G401 (cell line): ENCODE data around the gene GDPD4. TPM values are rescaled to one million over a fixed set of nuclear protein-coding genes. Genes with fewer than 3 reads are reported as not detected.
"Not testable (repeated sequence)": the region's sequence is repeated elsewhere in the genome, so short reads cannot be mapped to it uniquely, and the experiment has no call there.

Experiments used
- DNase-seq: peaks from one replicate; pipeline ENCODE4 v3.0.0-alpha.2; 2015; ENCODE audit warnings: low spot score
- in situ Hi-C: cut with HindIII; loops from 2 replicates; pipeline ENCODE4 v1.10.0; 2016; ENCODE audit warnings: low sequenced_read_pairs, mixed read lengths
- total RNA-seq: library from RNA; depleted of rRNA; stranded (reverse); fragments of >200 nt; shearing (Covaris generic); gene quantifications from 2 replicates; pipeline ENCODE4 v1.2.3, GENCODE V29; 2014

GDPD4 gene
- total RNA-seq, 1 experiment from 2014 or later = not detected

- DNase-seq = no peak
- in situ Hi-C loops = no loop called here
These were observed 791 bp downstream of the GDPD4 start for GRCh38 chr11:77300695-77301094.

DNA sequence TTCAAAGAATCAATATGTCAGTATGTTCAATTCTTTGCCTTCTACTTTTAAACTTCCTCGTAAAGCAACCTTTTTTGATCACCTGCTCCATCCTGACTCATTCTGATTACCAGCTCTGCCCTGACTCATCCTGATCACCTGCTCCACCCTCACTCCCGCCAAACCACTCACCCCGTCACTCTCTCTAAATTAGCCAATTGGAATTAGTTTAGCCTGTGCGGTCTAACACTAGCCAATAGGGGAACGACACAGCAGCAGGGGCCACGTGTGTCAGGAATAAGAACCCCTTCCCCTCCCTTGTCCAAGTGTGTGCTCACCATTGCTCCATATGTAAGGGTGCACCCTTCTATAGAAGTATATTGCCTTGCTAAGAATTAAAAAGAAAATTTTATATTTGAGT is 1.5 kb downstream of the GDPD4 start:
- DNase-seq, in situ Hi-C loops: not testable (repeated sequence)

GRCh38 chr11:77299528-77299993 is 1.9 kb downstream of the GDPD4 start:
- DNase-seq = no peak
- in situ Hi-C loops = no loop called here

GRCh38 chr11:77294040-77294439 is 7.4 kb downstream of the GDPD4 start:
- DNase-seq = no peak
- in situ Hi-C loops = no loop called here

DNA sequence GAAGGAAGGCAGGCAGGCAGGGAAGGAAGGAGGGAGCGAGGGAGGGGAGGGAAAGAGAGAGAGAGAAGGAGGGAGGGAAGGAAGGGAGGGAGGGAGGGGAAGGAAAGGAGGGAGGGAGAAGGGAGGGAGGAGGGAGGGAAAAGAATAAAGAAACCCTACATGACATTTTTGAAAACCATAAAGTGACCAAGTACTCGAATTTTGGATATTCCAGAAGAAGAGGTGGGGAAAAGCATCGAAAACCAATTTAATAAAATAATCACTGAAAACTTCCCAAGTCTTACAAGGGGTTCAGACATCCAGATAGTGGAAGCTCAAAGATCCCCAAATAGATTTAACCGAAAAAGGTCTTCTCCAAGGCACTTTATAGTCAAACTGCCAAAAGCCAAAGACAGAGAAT is 11.7 kb downstream of the GDPD4 start:
- DNase-seq = no peak
- in situ Hi-C loops = no loop called here

- DNase-seq = no peak
- in situ Hi-C loops = no loop called here
These were observed 13.7 kb downstream of the GDPD4 start for GRCh38 chr11:77287615-77288273.

DNA sequence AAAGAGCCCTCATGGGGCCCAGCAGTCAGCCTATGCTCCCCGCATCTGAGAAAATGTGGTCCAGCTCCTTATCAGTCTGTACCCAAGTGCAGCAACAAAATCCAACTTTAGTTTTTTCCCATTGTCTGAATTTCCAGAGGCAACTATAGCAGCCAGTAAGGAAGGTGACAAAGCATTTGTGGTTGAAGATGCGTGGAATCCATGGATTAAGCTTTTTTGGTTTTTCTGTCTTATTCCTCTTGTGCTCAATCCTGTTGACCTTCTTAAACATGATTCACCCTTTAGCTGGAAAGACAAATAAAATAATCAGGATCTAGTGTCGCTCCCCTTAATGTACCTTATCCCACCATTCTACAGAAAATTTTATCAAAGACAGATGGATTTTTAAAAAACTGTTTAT is 14.3 kb downstream of the GDPD4 start:
- in situ Hi-C loops = no loop called here
- DNase-seq = no peak

GRCh38 chr11:77284476-77285468 is 16.7 kb downstream of the GDPD4 start:
- no peak for DNase-seq
- in situ Hi-C loops = no loop called here

DNA sequence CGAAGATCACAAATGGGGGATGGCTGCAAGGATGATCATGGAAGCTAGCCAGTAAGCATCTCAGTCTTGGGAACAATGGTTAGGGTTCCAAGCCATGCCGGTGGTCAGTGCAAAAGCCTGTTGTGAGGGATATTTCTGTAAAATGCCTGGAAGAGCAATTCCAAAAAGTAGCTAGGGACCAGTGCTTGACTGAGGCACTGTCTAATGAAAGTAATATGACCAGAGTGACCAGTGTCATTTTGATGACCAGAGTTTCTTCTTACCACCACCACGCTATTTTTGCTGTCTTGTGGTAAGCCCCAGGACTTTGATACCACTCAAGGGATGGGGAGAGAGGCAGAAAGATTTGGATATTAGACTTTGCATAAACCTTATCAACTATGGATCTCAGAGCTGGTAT is 18.4 kb downstream of the GDPD4 start:
- in situ Hi-C loops = no loop called here
- no peak for DNase-seq

DNA sequence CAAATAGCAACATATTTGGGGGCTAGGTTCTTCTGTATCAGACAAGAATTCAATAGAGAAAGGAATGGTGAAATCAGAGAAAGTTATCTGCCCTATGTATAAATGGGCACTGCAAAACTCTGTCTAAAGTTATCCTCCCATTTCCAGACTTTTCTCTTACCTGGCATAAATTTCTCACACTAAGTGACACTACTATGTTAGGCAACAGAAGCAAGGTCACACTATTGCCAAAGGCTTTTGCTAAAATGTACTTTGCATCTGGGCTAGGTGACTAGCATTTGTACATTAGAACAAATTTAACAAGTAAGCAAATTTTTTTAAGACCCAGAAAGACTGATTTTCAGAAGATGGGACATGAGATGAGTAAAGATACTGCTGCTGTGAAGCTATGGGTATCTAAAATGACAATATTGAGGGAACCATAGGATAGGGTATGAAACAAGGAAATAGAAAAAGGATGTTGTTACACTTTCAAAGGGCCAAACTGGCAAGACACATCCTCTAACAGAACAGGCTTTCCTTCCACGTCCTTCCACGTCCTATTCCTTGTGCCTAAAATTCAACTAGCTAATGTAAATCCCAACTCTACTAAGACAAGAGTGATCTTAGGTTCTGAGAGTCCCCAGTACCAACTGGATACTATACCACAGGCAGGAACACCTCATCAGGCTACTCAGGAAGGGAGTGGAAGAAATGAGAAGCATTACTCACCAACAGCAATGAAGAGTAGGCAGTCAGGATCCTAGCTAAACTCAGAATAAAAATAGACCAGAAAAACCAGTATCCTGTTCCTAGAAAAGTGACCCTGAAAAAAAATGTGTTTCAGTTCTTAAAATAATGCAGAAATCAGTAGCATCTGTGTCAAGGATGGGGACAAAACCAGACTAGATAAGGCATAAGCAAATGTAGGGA is 22.6 kb downstream of the GDPD4 start:
- no peak for DNase-seq
- in situ Hi-C loops = no loop called here

DNA sequence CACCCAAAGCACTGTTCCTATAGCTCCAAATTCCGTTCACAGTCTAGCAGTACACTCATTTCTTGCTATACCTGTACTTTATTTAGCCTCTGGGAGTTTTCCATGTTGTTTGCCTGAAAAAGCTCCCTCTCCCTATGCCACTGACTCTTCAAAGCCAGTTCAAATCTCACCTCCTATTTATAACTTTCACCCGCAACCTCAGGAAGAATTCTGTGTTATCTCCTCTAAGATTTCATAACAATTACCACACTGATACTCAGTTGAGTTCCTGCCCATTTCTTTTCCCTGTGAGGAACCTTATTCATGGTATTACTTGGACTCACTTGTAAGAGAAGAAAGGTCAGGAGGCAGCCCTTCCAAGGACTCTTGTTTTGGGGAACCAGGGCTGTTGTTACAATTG is 25.2 kb downstream of the GDPD4 start:
- no peak for DNase-seq
- in situ Hi-C loops = no loop called here

DNA sequence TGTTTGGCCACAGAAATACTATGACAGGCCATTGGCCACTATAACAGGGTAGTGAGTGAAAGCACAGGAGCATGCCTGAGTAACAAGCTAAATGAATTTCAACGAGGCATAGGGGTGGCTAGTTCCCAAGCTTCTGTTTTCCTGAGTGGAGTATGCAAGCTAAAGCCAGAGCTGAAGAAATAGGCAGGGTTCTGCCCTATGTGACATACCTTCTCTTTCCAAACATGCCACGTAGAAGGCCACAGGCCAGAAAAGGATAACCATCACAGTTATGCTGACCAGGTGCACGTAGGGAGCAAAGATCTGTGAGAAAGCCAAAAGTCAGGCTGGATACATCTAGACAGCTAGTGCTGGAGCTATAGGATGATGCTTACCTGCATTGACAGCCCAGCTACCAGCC is 30.6 kb downstream of the GDPD4 start:
- no peak for DNase-seq
- in situ Hi-C loops = no loop called here

DNA sequence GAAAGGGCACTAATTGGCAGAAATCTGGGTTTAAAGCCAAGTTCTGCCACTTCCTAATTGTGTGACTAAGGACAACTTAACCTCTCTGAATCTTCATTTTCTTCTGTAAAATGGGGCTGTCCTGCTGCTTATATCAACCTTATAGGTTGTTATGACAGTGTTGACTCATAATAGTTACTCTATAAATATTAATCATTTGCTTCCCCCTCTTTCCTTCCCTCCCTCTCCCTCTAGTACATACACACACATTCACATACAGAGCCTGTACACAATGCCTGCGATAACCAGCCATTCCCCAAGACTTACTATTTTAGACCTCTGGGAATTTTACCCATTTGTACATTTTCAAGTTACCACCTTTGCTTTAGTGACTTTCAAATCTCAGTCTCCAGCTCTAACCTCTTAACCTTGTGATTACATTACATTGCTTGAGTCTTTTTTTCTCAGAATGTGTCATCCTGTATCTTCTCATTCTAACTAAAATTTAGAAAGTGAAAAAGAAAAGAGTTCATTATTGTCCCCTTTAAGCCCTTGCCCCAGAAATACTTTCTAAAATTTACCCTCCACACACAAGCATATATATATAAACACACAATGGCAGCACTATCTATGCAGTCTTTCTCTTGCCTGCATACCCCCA is 31.9 kb downstream of the GDPD4 start:
- in situ Hi-C loops = no loop called here
- DNase-seq = no peak

GRCh38 chr11:77267962-77268361 is 33.5 kb downstream of the GDPD4 start:
- in situ Hi-C loops = no loop called here
- DNase-seq = no peak

DNA sequence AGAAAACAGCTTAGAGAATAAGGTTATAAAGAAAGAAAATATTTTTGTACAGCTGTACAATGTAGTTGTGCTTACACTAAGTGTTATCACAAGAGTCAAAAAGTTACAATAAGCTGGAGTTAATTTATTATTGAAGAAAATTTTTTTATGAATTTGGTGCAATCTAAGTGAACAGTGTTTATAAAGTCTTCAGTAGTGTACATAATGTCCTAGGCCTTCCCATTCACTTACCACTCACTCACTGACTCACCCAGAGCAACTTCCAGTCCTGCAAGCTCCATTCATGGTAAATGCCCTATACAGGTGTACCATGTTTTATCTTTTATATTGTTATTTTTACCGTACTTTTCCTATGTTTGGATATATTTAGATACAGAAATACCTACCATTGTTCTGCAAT is 34.7 kb downstream of the GDPD4 start:
- in situ Hi-C loops = no loop called here
- DNase-seq = no peak

DNA sequence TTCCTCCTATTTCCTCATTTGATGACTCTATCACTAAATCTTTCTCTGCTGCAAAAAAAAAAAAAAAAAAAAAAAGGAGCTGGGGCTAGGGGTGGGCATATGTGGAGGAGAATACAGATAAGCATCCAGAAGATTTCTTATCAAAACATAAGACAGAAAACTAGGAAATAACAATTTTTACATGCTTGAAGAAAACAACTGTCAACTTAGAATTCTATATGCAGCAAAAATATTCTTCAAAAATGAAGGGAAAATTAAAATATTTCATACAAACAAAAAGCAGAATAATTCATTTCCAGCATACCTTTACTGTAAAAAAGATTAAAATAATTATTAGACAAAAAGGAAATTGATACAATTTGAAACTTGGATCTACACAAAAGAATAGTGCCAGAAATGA is 38.7 kb downstream of the GDPD4 start:
- in situ Hi-C loops = no loop called here

DNA sequence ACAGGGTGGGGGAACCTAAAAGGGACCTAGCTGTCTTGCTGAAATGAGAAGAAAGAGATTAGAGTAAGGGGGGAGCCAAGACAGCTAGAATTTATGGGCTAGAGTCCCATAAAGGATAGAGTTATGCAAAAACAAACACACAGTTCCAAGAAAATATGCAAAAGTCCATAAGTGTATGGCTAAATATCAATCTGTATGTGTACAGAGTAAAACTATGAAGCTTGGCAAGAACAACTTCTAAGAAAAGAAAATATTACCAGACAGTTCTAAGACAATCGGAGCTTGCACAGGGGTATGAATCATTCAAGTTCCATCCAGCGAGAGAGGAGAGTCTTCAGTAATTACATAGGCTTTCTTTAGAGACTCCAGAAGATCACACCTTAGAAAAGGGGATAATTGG is 41.8 kb downstream of the GDPD4 start:
- DNase-seq = no peak
- in situ Hi-C loops = no loop called here

More for the DNA sequence above, 38.7 kb downstream of the GDPD4 start:
- no peak for DNase-seq

DNA sequence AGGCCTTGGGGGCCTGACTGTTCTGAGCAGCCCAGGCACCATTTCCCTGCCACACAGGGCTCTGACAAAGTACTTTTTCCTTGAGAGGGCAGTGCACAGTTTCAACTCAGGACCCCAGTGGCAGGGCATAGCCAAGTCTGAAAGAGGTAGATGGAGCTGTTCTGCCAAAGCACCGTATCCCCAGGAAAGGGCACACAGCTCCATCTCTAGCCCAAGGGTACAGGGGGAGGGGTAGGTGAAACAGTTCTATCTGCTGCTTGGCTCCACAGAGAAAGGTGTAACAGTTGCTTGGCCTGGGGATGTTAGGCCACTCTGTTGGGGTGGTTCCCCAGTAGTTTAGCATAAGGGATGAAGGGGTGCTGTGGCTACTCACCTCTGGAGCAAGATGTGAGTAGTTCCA is 47.8 kb downstream of the GDPD4 start:
- no peak for DNase-seq
- in situ Hi-C loops = no loop called here
